ENCODE data around the gene PSMG4.

Gene PSMG4

GRCh38 chr6:3277851-3278416 lies 19.2 kb downstream of the PSMG4 start:
- no peak for DNase-seq

- DNase-seq, result no peak
Measured at GRCh38 chr6:3278691-3279090, 19.9 kb downstream of the PSMG4 start.

GRCh38 chr6:3280091-3280490 lies 21.3 kb downstream of the PSMG4 start:
- DNase-seq, result no peak

- DNase-seq, result no peak
Measured at GRCh38 chr6:3280866-3281465, 22.2 kb downstream of the PSMG4 start.

GRCh38 chr6:3281631-3282475 lies 23.1 kb downstream of the PSMG4 start:
- peak; percentile 32 for DNase-seq

- no peak for DNase-seq
Measured at GRCh38 chr6:3282476-3283236, 23.9 kb downstream of the PSMG4 start.

- DNase-seq, result no peak
Measured at GRCh38 chr6:3283241-3283640, 24.5 kb downstream of the PSMG4 start.

- no peak for DNase-seq
Measured at GRCh38 chr6:3283641-3284435, 25.1 kb downstream of the PSMG4 start.

- DNase-seq, result peak; percentile 52
Measured at GRCh38 chr6:3284436-3284876, 25.7 kb downstream of the PSMG4 start.

GRCh38 chr6:3285049-3285639 lies 26.4 kb downstream of the PSMG4 start:
- no peak for DNase-seq

GRCh38 chr6:3285732-3286131 lies 27.0 kb downstream of the PSMG4 start:
- DNase-seq, result no peak

GRCh38 chr6:3286641-3287171 lies 28.0 kb downstream of the PSMG4 start:
- no peak for DNase-seq

- peak; percentile 26 for DNase-seq
Measured at GRCh38 chr6:3287308-3287707, 28.6 kb downstream of the PSMG4 start.

GRCh38 chr6:3287976-3288707 lies 29.4 kb downstream of the PSMG4 start:
- peak; percentile 92 for DNase-seq

GRCh38 chr6:3288711-3289663 lies 30.2 kb downstream of the PSMG4 start:
- no peak for DNase-seq

GRCh38 chr6:3289664-3290055 lies 30.9 kb downstream of the PSMG4 start:
- DNase-seq, result no peak

- DNase-seq, result no peak
Measured at GRCh38 chr6:3290149-3290930, 31.6 kb downstream of the PSMG4 start.

GRCh38 chr6:3290931-3291211 lies 32.1 kb downstream of the PSMG4 start:
- no peak for DNase-seq

- DNase-seq, result no peak
Measured at GRCh38 chr6:3291346-3291745, 32.6 kb downstream of the PSMG4 start.
